ENCODE data around the gene SEC23B. TPM values are rescaled to one million over a fixed set of nuclear protein-coding genes. Genes with fewer than 3 reads are reported as not detected.

Gene SEC23B
- total and polyA plus RNA-seq, 10 of the 15 experiments (the other 5 are each of a cell fraction or from before 2014, with no cell fraction given), result 49.1 to 121 (median 75.6) TPM

GRCh38 chr20:18477821-18478220 lies 29.9 kb upstream of the SEC23B start:
- Histone ChIP-seq H3K27me3 (replicated peaks in 1 of 2; ENCODE audit: control insufficient read depth in 2 of 2, insufficient read depth in 2 of 2, low read length in 1 of 2) (no peaks in the 10 kb centered on the region), H3K4me3 (no peak overlapping the region), H3K27ac (ENCODE audit: control insufficient read depth, insufficient read depth) (no peak overlapping the region), H3K79me2 (ENCODE audit: control insufficient read depth, insufficient read depth, low read length) (no peaks in the 10 kb centered on the region), H2AFZ (ENCODE audit: control insufficient read depth, low read depth, low read length) (no peak overlapping the region), H3K4me2 (ENCODE audit: control insufficient read depth, insufficient read depth) (no peak overlapping the region), H3K36me3 (ENCODE audit: control insufficient read depth in 2 of 2, insufficient read depth in 2 of 2, low read length in 1 of 2) (peaks cover 0 to 12% of the 10 kb centered on the region in 2 experiments; a peak in 3 of 4 replicates), H3K9ac (ENCODE audit: control insufficient read depth, insufficient read depth, low read length) (no peak overlapping the region), H4K20me1 (ENCODE audit: control insufficient read depth, insufficient read depth) (no peaks in the 10 kb centered on the region), H3K4me1 (ENCODE audit: control insufficient read depth, insufficient read depth, low read length) (no peaks in the 10 kb centered on the region), H3K9me3 (replicated peaks; ENCODE audit: control insufficient read depth, insufficient read depth, low read length) (no peaks in the 10 kb centered on the region)
- TF ChIP-seq ZNF274 (IDR thresholded peaks at IDR 0.05; ENCODE audit: insufficient read depth, insufficient read length) (no peak), BCLAF1 (IDR thresholded peaks at IDR 0.05) (no peak), NFYB (IDR thresholded peaks at IDR 0.05; ENCODE audit: insufficient read depth, low read depth, low read length) (no peak), SMAD1 (IDR thresholded peaks at IDR 0.05; ENCODE audit: low read depth, partially characterized antibody) (no peak), WRNIP1 (IDR thresholded peaks at IDR 0.05; ENCODE audit: borderline replicate concordance, low read depth, low read length) (no peak)
- no peak for ATAC-seq
- DNase-seq (ENCODE audit: low read depth, low spot score), result no peak
- ChIA-PET SMC1A (ENCODE audit: uncharacterized antibody, unreplicated experiment) (interaction anchor here (0.9 to 1.3 kb wide), 2 partner anchors 19 to 63 kb away, joined by 3 to 5 read pairs; partner anchors contain the start of gene RBBP9), RAD21 (ENCODE audit: unreplicated experiment) (no interaction called here), CTCF (interaction anchor here (1.0 kb wide), 1 partner anchor 17 kb away, joined by 3 read pairs; no protein-coding TSS in a partner anchor), POLR2A (interaction anchor here (1.3 to 1.7 kb wide), 2 partner anchors 30 to 89 kb away, joined by 3 to 4 read pairs; partner anchors contain the start of gene SEC23B)
- BruUV-seq (replicated peaks), result no TSS peak
- in situ Hi-C loops (cut with MboI) (no loop called here), intact Hi-C loops (cut with micrococcal nuclease; ENCODE audit: unreplicated experiment) (no loop called here)
- 88% methylated on average over 1 of the region's 1 CpG for WGBS (ENCODE audit: insufficient coverage, insufficient replicate concordance, low lambda C conversion rate, missing lambda C conversion rate)
- no peak for FAIRE-seq
